Endodermal cell (in vitro differentiated cells): ENCODE measurements around the gene XYLT1. TPM values are rescaled to one million over a fixed set of nuclear protein-coding genes. Genes with fewer than 3 reads are reported as not detected.

Experiments used
- DNase-seq: peaks from one replicate; pipeline ENCODE4 v3.0.0-alpha.2; 2017
- H3K27ac ChIP-seq: 2 replicates; pipeline ENCODE4 v1.5.1; 2013; ENCODE audit warnings: mild to moderate bottlenecking, low read depth, low read length, moderate library complexity
- H3K27me3 ChIP-seq: 2 replicates; pipeline ENCODE4 v1.6.1; 2013; ENCODE audit warnings: mild to moderate bottlenecking, low read length, moderate library complexity; ENCODE audit not compliant: insufficient read depth, control insufficient read depth, poor library complexity, severe bottlenecking
- H3K36me3 ChIP-seq: 2 replicates; pipeline ENCODE4 v1.7.0; 2013; ENCODE audit warnings: mild to moderate bottlenecking, low read length, moderate library complexity; ENCODE audit not compliant: control insufficient read depth, insufficient read depth
- H3K4me1 ChIP-seq: one replicate; pipeline ENCODE4 v1.7.0; 2013; ENCODE audit warnings: low read length; ENCODE audit not compliant: control insufficient read depth, insufficient read depth
- H3K4me3 ChIP-seq: 2 replicates; pipeline ENCODE4 v1.5.1; 2013; ENCODE audit warnings: mild to moderate bottlenecking, low read length, moderate library complexity
- H3K9ac ChIP-seq: 2 replicates; pipeline ENCODE4 v1.6.1; 2013; ENCODE audit warnings: mild to moderate bottlenecking, low read length, moderate library complexity; ENCODE audit not compliant: poor library complexity, severe bottlenecking; ENCODE audit errors: extremely low read depth
- H3K9me3 ChIP-seq: 2 replicates; pipeline ENCODE4 v1.6.1; 2013; ENCODE audit warnings: mild to moderate bottlenecking, low read length, moderate library complexity; ENCODE audit not compliant: control insufficient read depth
- H3K27ac Mint-ChIP-seq: 2 replicates; pipeline ENCODE4 v1.8.0; 2020; ENCODE audit warnings: mixed read lengths
- H3K27me3 Mint-ChIP-seq: 2 replicates; pipeline ENCODE4 v1.8.0; 2021; ENCODE audit warnings: mild to moderate bottlenecking, mixed read lengths; ENCODE audit not compliant: insufficient read depth
- H3K36me3 Mint-ChIP-seq: 2 replicates; pipeline ENCODE4 v1.8.0; 2020; ENCODE audit warnings: low read depth, mixed read lengths
- H3K4me1 Mint-ChIP-seq: 2 replicates; pipeline ENCODE4 v1.8.0; 2020; ENCODE audit warnings: mixed read lengths
- H3K4me3 Mint-ChIP-seq: 2 replicates; pipeline ENCODE4 v1.8.0; 2020; ENCODE audit warnings: mild to moderate bottlenecking, moderate library complexity, mixed read lengths
- H3K9me3 Mint-ChIP-seq: 2 replicates; pipeline ENCODE4 v1.8.0; 2020; ENCODE audit warnings: mild to moderate bottlenecking, mixed read lengths
- WGBS, 2 experiments: methylation state at CpG; one replicate each; pipeline versions ENCODE4 v1.1.5 to v1.1.7; 2013; ENCODE audit warnings: missing lambda C conversion rate in 2 of 2, mixed read lengths in 1 of 2; ENCODE audit not compliant: insufficient coverage in 1 of 2, insufficient read length in 1 of 2; 5-methylcytosine and 5-hydroxymethylcytosine counted together
- total RNA-seq, 2 donors: library from RNA; stranded (reverse); fragmentation: NEBNext Ultra II Directional in 1 of 2; extraction: Animal tissue kit (Norgen Biotek cat#: 25700) in 1 of 2; gene quantifications; 2 replicates in 1 of 2; 3 replicates in 1 of 2; pipeline ENCODE4 v1.2.1, GENCODE V29; 2021
- TF ChIP-seq, protein P1 (sequence below): fragments of 200-600 bp; sonication (generic); conservative IDR thresholded peaks from 2 replicates; pipeline ENCODE4 v1.5.0; 2021; ENCODE audit warnings: antibody characterized with exemption, mild to moderate bottlenecking

The XYLT1 gene
- total RNA-seq, 2 donors from 2014 or later: 26.8 to 28.5 TPM

DNA sequence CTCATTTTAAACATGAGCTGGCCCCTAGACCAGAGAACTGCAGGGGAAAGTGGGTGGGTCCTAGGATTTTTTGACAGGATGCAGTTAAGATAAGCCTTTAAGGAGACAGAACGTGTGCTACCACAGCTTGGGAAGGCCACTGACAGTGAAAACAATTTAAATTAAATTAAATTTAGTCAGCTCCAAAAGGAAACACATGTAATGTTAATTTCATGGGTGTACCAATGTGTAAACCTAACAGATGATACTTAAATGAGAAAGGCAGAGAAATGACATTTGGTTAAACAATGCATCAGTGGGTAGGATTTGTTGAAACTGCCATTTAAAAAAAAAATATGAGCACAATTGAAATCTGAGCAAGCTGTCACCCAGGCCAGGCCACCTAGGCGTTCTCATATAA, 250.8 kb downstream of the XYLT1 start:
- no peaks in the 10 kb centered on the region for H3K27me3 ChIP-seq
- no peak overlapping the region for H3K4me3 ChIP-seq
- 77 to 84% methylated on average over 2 of the region's 2 CpGs for WGBS, 2 experiments
- no peak overlapping the region for H3K27ac Mint-ChIP-seq
- DNase-seq: no peak
- no peaks in the 10 kb centered on the region for H3K36me3 ChIP-seq
- peaks cover 5% of the 10 kb centered on the region for H3K4me1 Mint-ChIP-seq
- H3K9ac ChIP-seq: no peak overlapping the region
- no peaks in the 10 kb centered on the region for H3K4me1 ChIP-seq
- peaks cover 2% of the 10 kb centered on the region for H3K36me3 Mint-ChIP-seq
- H3K9me3 ChIP-seq: no peaks in the 10 kb centered on the region
- H3K9me3 Mint-ChIP-seq: no peaks in the 10 kb centered on the region
- no peak overlapping the region for H3K4me3 Mint-ChIP-seq
- H3K27ac ChIP-seq: no peak overlapping the region
- H3K27me3 Mint-ChIP-seq: no peaks in the 10 kb centered on the region
- TF ChIP-seq, protein P1, sequence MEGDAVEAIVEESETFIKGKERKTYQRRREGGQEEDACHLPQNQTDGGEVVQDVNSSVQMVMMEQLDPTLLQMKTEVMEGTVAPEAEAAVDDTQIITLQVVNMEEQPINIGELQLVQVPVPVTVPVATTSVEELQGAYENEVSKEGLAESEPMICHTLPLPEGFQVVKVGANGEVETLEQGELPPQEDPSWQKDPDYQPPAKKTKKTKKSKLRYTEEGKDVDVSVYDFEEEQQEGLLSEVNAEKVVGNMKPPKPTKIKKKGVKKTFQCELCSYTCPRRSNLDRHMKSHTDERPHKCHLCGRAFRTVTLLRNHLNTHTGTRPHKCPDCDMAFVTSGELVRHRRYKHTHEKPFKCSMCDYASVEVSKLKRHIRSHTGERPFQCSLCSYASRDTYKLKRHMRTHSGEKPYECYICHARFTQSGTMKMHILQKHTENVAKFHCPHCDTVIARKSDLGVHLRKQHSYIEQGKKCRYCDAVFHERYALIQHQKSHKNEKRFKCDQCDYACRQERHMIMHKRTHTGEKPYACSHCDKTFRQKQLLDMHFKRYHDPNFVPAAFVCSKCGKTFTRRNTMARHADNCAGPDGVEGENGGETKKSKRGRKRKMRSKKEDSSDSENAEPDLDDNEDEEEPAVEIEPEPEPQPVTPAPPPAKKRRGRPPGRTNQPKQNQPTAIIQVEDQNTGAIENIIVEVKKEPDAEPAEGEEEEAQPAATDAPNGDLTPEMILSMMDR: no peak

DNA sequence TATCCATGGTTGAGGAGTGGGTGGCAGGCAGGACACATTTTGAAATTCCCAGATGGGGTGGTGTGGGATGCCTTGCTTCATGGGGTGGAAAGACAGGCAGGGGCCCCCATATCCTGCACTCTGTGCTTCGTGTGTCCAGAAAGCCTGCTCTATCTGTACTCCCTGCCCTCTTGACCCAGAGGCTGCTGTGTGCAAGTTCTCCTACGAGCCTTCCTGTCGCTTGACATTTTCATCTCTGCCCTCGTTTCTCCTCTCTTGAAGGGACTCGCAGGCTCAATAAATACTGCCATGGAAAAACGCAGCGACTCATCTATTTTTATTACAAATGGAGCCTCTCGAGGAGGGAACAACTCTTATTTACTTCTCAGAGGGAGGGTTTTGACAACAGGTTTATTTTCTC, 254.8 kb downstream of the XYLT1 start:
- no peak overlapping the region for H3K4me3 ChIP-seq
- peaks cover 9% of the 10 kb centered on the region for H3K9me3 ChIP-seq
- H3K36me3 ChIP-seq: no peaks in the 10 kb centered on the region
- no peaks in the 10 kb centered on the region for H3K4me1 Mint-ChIP-seq
- H3K4me3 Mint-ChIP-seq: no peak overlapping the region
- H3K9me3 Mint-ChIP-seq: peaks cover 2% of the 10 kb centered on the region
- no peaks in the 10 kb centered on the region for H3K4me1 ChIP-seq
- TF ChIP-seq, protein P1: no peak
- H3K9ac ChIP-seq: no peak overlapping the region
- no peaks in the 10 kb centered on the region for H3K27me3 Mint-ChIP-seq
- peaks cover 10% of the 10 kb centered on the region for H3K36me3 Mint-ChIP-seq
- H3K27me3 ChIP-seq: no peaks in the 10 kb centered on the region
- H3K27ac ChIP-seq: no peak overlapping the region
- DNase-seq: no peak
- no peak overlapping the region for H3K27ac Mint-ChIP-seq
- WGBS, 2 experiments: 87 to 89% methylated on average over 8 of the region's 8 CpGs

DNA sequence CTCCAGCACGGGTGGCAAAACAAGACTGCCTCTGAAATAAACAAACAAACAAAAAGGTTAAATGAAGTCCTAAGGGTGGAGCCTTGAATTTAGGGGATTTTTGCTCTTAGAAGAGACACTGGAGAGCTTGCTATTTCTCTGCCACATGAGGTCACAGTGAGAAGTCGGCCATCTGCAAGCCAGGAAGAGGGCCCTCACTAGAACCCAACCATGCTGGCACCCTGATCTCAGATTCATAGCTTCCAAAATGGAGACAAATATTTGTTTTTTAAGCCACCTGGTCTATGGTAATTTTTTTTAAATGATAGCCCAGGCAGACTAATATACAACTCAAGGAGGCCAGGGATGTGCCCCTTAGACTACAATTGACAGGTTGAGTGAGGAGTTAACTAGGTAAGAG, 255.5 kb downstream of the XYLT1 start:
- Mint-ChIP-seq H3K9me3 (peaks cover 2% of the 10 kb centered on the region), H3K4me1 (no peaks in the 10 kb centered on the region), H3K36me3 (peaks cover 10% of the 10 kb centered on the region), H3K27ac (no peak overlapping the region), H3K4me3 (no peak overlapping the region), H3K27me3 (no peaks in the 10 kb centered on the region)
- H3K27ac ChIP-seq: no peak overlapping the region
- TF ChIP-seq, protein P1: no peak
- no peaks in the 10 kb centered on the region for H3K4me1 ChIP-seq
- no peaks in the 10 kb centered on the region for H3K27me3 ChIP-seq
- WGBS, 2 experiments: 91 to 100% methylated on average over 1 to 2 of the region's 2 CpGs
- no peak overlapping the region for H3K9ac ChIP-seq
- H3K4me3 ChIP-seq: no peak overlapping the region
- H3K36me3 ChIP-seq: no peaks in the 10 kb centered on the region
- H3K9me3 ChIP-seq: peaks cover 9% of the 10 kb centered on the region
- no peak for DNase-seq
